Measurements from ENCODE around the gene RPRD1B.

Gene RPRD1B

DNA sequence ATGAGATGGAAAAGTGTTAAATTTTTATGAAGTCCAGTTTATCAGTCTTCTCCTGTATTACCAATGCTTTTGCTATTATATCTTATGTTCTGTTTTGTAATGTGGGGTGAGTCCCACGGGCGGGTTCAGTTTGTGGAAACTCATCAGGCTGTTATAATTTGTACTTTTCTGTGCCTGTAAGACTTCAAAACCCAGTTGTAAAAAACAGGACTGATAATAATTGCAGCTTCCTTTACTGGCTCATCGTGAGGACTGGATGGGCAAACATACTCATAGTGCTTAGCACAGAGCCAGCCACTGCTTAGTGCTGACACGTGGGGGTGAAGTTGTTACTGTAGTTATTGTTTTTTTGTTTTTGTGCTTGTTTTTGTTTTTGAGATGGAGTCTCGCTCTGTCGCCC is 85.9 kb downstream of the RPRD1B start:
- no peak for DNase-seq
- no peaks in the 10 kb centered on the region for H3K9me3 ChIP-seq
- no peaks in the 10 kb centered on the region for H3K27me3 ChIP-seq
- H3K4me3 ChIP-seq (ENCODE audit: low read depth, low read length), result no peak overlapping the region
- no peaks in the 10 kb centered on the region for H3K36me3 ChIP-seq
- peaks cover 6% of the 10 kb centered on the region for H3K4me1 ChIP-seq
- TF ChIP-seq, protein P1, sequence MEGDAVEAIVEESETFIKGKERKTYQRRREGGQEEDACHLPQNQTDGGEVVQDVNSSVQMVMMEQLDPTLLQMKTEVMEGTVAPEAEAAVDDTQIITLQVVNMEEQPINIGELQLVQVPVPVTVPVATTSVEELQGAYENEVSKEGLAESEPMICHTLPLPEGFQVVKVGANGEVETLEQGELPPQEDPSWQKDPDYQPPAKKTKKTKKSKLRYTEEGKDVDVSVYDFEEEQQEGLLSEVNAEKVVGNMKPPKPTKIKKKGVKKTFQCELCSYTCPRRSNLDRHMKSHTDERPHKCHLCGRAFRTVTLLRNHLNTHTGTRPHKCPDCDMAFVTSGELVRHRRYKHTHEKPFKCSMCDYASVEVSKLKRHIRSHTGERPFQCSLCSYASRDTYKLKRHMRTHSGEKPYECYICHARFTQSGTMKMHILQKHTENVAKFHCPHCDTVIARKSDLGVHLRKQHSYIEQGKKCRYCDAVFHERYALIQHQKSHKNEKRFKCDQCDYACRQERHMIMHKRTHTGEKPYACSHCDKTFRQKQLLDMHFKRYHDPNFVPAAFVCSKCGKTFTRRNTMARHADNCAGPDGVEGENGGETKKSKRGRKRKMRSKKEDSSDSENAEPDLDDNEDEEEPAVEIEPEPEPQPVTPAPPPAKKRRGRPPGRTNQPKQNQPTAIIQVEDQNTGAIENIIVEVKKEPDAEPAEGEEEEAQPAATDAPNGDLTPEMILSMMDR (IDR thresholded peaks at IDR 0.05; ENCODE audit: low read depth, low read length), result no peak

DNA sequence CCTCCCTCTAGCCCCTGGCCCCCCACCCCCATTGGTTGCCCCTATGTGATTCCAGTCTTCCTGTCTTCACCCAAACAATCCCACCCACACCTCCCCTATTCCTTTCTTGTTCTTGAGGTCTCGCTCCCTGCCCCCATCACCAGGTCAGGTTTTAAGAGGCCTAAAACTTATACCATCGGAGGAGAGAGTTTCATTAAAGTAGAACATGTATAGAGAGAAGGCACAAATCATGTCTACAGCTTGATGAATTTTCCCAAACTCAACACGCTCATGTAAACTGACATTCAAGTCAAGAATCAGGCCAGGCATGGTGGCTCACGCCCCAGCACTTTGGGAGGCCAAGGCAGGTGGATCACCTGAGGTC is 87.1 kb downstream of the RPRD1B start:
- H3K27me3 ChIP-seq, result no peaks in the 10 kb centered on the region
- H3K9me3 ChIP-seq, result no peaks in the 10 kb centered on the region
- TF ChIP-seq, protein P1 (IDR thresholded peaks at IDR 0.05; ENCODE audit: low read depth, low read length), result no peak
- no peaks in the 10 kb centered on the region for H3K36me3 ChIP-seq
- peaks cover 13% of the 10 kb centered on the region for H3K4me1 ChIP-seq
- no peak for DNase-seq
- no peak overlapping the region for H3K4me3 ChIP-seq (ENCODE audit: low read depth, low read length)

DNA sequence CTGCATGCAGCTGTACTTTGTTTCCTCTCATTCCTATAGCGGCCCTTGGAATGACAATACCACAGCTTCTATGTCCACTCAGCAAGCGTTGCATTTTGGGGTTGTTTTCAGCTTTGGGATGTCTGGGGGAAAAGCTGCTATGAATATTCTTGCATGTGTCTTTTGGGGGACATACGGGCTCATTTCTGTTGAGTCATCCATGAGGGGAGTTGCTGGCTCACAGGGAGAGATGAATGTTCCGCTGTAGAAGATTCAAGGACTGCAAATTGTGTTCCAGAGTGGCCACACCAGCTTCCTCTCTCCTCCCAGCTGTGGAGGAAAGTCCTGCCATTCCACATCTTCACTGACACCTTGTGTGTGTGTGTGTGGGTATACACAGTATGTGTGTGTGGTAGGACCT is 88.2 kb downstream of the RPRD1B start:
- Histone ChIP-seq H3K27me3 (no peaks in the 10 kb centered on the region), H3K36me3 (no peaks in the 10 kb centered on the region), H3K4me1 (peaks cover 22% of the 10 kb centered on the region), H3K9me3 (no peaks in the 10 kb centered on the region), H3K4me3 (ENCODE audit: low read depth, low read length) (no peak overlapping the region)
- TF ChIP-seq, protein P1 (IDR thresholded peaks at IDR 0.05; ENCODE audit: low read depth, low read length), result no peak
- DNase-seq, result no peak

DNA sequence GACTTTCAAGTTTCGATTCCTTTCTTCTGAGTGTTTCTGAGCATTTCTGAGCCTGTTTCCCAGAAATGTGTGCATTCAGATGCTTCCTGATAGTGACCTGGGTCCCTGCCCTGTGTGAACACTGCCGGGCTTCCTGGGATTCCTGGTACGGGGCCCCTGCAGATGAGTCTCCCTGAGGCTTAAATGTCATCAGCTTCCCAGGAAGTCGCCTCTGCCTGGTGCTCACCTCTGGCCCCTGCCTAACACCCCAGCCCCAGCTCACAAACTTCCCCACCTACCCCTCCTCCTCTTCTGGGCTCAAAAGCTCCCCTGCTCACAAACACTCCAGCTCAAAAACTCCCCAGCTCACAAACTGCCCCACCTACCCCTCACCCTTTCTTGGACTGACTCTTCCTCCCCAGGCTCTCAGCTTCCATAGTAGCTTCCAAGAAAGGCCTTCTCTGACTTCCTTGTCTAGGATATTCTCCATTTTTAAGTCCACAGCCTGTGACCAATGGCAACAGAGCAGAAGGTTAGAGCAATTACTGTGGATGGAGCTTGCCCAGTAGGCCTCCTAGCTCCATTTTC is 89.6 kb downstream of the RPRD1B start:
- no peaks in the 10 kb centered on the region for H3K27me3 ChIP-seq
- no peak for DNase-seq
- no peak overlapping the region for H3K4me3 ChIP-seq (ENCODE audit: low read depth, low read length)
- H3K9me3 ChIP-seq, result no peaks in the 10 kb centered on the region
- no peaks in the 10 kb centered on the region for H3K36me3 ChIP-seq
- TF ChIP-seq, protein P1 (IDR thresholded peaks at IDR 0.05; ENCODE audit: low read depth, low read length), result no peak
- peaks cover 24% of the 10 kb centered on the region for H3K4me1 ChIP-seq

DNA sequence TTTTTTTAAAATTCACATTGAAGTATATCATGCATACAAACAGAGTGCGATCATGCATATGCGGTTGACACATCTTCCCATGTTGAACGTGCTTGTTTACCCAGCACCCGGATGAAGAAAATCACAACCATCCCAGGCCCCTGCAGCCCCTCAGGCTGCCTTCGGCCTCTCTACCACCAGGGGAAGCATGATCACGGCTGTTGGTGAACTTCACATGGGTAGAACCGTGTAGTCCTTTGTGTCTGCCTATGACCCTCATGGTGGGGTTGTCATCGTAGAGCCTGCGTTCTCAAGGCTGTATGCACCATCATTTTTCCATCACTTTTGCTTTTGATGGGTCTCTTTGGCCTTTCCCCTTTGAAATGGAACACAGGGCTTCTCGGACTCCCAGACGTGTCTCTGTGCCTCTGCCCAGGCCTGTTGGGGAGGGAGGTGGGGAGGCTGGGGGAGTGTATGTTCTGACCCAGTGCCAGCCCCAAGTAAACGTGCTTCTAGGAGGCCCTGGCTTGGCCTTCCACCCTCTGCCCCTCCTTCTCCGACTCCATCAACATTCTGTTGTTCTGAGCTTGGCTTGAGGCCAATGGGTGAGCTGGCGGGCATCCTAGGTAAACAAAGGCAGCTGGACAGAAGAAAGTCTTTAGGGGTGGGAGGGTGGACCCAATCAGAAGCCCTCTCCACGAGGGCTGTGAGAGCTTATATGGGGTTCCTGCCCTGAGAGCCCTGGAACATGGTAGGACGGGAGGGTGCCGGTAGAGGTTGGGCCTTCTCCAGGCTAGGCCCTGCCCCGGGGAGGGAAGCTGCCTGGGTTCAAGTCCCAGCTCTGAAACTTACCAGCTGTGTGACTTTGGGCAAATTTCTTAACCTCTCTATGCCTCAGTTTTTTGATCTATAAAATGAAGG is 91.9 kb downstream of the RPRD1B start:
- H3K27me3 ChIP-seq, result no peaks in the 10 kb centered on the region
- no peak for DNase-seq
- no peak overlapping the region for H3K4me3 ChIP-seq (ENCODE audit: low read depth, low read length)
- no peaks in the 10 kb centered on the region for H3K36me3 ChIP-seq
- peaks cover 24% of the 10 kb centered on the region for H3K4me1 ChIP-seq
- no peaks in the 10 kb centered on the region for H3K9me3 ChIP-seq
- TF ChIP-seq, protein P1 (IDR thresholded peaks at IDR 0.05; ENCODE audit: low read depth, low read length), result peak; percentile 31
